Prostate gland (tissue), 2 donors: ENCODE measurements around the gene ITPRID1.

ENCODE experiments used
- CTCF ChIP-seq, 4 experiments: fragments of 200-600 bp in 2 of 4; fragments of 450-650 bp in 2 of 4; sonication (generic) in 2 of 4; IDR thresholded peaks; 1 replicate in 3 of 4; 2 replicates in 1 of 4; pipeline ENCODE4 v1.5.1; 2016 to 2019; ENCODE audit warnings: antibody characterized with exemption in 4 of 4, mild to moderate bottlenecking in 2 of 4, moderate library complexity in 2 of 4
- POLR2AphosphoS5 ChIP-seq: sonication (generic); formaldehyde crosslinking; IDR thresholded peaks from one replicate; pipeline ENCODE4 v1.6.1; 2017; ENCODE audit warnings: antibody characterized with exemption

GRCh38 chr7:31562002-31562401, 48.1 kb downstream of the ITPRID1 start:
- TF ChIP-seq CTCF (IDR thresholded peaks at IDR 0.05) (no peak), POLR2AphosphoS5 (no peak)
